Mucosa of descending colon (tissue), 3 donors: ENCODE measurements around the gene VASN. TPM values are rescaled to one million over a fixed set of nuclear protein-coding genes. Genes with fewer than 3 reads are reported as not detected.
"Not testable (repeated sequence)": the region's sequence is repeated elsewhere in the genome, so short reads cannot be mapped to it uniquely, and the experiment has no call there.

Source experiments
- ATAC-seq: fragments of 200-7000 bp; cut with Tn5 transposase; one replicate; pipeline ENCODE4 v1.9.1; 2020; ENCODE audit warnings: mild to moderate bottlenecking, moderate library complexity
- DNase-seq, 3 donors: peaks; one replicate each; pipeline ENCODE4 v3.0.0-alpha.2; 2020
- H3K36me3 ChIP-seq: fragments of 200-600 bp; one replicate; pipeline ENCODE4 v1.8.0; 2021; ENCODE audit warnings: low read depth, mild to moderate bottlenecking
- H3K4me1 ChIP-seq: fragments of 200-600 bp; one replicate; pipeline ENCODE4 v1.8.0; 2021; ENCODE audit warnings: low read depth, mild to moderate bottlenecking
- H3K4me3 ChIP-seq: fragments of 200-600 bp; one replicate; pipeline ENCODE4 v1.8.0; 2021; ENCODE audit warnings: mild to moderate bottlenecking
- H3K9me3 ChIP-seq: fragments of 200-600 bp; one replicate; pipeline ENCODE4 v1.8.0; 2021; ENCODE audit warnings: mild to moderate bottlenecking
- CTCF ChIP-seq: fragments of 200-600 bp; IDR thresholded peaks from one replicate; pipeline ENCODE4 v1.8.0; 2022; ENCODE audit warnings: antibody characterized with exemption, mild to moderate bottlenecking
- intact Hi-C, 2 donors: fragments of 100-400 bp; cut with DNase I in 1 of 2; cut with micrococcal nuclease in 1 of 2; formaldehyde crosslinking; loops; one replicate each; pipeline versions ENCODE4 v1.11.0 to v1.11.1; 2022; cut with DNase I, micrococcal nuclease
- total RNA-seq, 3 donors: library from RNA; stranded (reverse); fragmentation: NEBNext Ultra II Directional in 2 of 3; extraction: Animal tissue kit (Norgen Biotek cat#: 25700) in 2 of 3; gene quantifications; one replicate each; pipeline versions ENCODE4 v1.2.1 to v1.2.4, GENCODE V29; 2021 to 2023
- donor health status: DM: no; HTN: no; CAD: no; lungs with moderate emphysema.
- donor health status: DM: no; HTN: no; CAD: no.
- donor health status: DM: no; HTN: yes; CAD: no.

Gene VASN
- total RNA-seq, 3 donors from 2014 or later = 0.93 to 8.4 (median 5.1) TPM

DNA sequence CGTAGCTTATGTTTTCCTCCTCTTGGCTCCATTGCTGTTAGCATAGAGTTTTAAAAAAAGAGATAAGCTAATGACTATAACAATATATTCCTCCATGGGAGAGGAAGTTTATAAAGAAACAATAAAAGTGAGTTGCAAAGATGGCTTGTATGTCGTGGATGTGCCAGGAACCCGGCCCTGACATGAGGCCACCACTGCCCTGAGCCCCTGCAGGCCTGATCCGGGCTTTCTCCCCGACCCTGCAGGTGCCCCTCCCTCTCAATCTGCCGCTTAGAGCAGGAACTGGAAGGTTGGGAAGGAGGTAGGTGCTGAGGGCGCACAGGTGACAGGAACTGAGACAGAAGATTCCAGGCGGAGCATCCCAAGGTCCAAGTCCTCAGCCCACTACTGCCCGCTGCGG lies 32.2 kb upstream of the VASN start:
- peaks cover 3% of the 10 kb centered on the region for H3K4me1 ChIP-seq
- H3K9me3 ChIP-seq = no peaks in the 10 kb centered on the region
- ATAC-seq (no peak), DNase-seq (no peak)
- no peak for TF ChIP-seq CTCF
- H3K36me3 ChIP-seq = no peaks in the 10 kb centered on the region
- no peak overlapping the region for H3K4me3 ChIP-seq
- intact Hi-C loops = loop anchor here in 1 of 2 donors (10.0 kb wide), 1 partner anchor 55 kb away; no protein-coding TSS in a partner anchor

DNA sequence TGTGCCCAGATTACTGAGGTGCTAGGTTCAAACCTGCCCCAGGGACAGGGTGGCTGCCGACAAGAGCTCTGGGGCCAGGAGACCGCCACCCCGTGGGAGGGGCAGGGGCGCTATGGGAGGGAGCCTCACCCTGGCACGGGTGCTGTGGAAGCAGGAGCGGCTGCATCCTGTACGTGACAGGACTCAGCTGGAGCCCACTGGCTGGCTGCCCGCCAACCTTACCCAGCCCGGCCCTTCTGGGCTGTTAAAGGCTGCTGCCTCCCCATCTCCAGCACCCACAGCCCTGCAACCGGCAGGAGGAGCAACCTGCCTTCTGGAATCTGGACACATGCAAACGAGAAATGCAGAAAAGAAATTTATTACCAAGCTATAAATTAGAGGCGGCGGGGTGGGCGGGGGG lies 31.7 kb upstream of the VASN start:
- H3K36me3 ChIP-seq = no peaks in the 10 kb centered on the region

GRCh38 chr16:4340443-4340842 lies 31.2 kb upstream of the VASN start:
- TF ChIP-seq CTCF = no peak
- ATAC-seq = no peak
- no peaks in the 10 kb centered on the region for H3K9me3 ChIP-seq
- H3K36me3 ChIP-seq = no peaks in the 10 kb centered on the region
- intact Hi-C loops = no loop called here
- H3K4me3 ChIP-seq = no peak overlapping the region
- H3K4me1 ChIP-seq = peaks cover 3% of the 10 kb centered on the region
- no peak for DNase-seq

More for the DNA sequence above, 31.7 kb upstream of the VASN start:
- DNase-seq (no peak), ATAC-seq (no peak)
- TF ChIP-seq CTCF = no peak
- H3K9me3 ChIP-seq = no peaks in the 10 kb centered on the region
- intact Hi-C loops = loop anchor here in 1 of 2 donors (10.0 kb wide), 1 partner anchor 55 kb away; no protein-coding TSS in a partner anchor
- H3K4me3 ChIP-seq = no peak overlapping the region
- peaks cover 3% of the 10 kb centered on the region for H3K4me1 ChIP-seq

GRCh38 chr16:4341250-4341649 lies 30.4 kb upstream of the VASN start:
- H3K36me3 ChIP-seq = no peaks in the 10 kb centered on the region
- TF ChIP-seq CTCF = no peak
- no peak for ATAC-seq
- DNase-seq = no peak
- H3K9me3 ChIP-seq = no peaks in the 10 kb centered on the region
- peaks cover 4% of the 10 kb centered on the region for H3K4me1 ChIP-seq
- intact Hi-C loops = no loop called here
- no peak overlapping the region for H3K4me3 ChIP-seq

GRCh38 chr16:4342866-4343744 lies 28.5 kb upstream of the VASN start:
- TF ChIP-seq CTCF = no peak
- Histone ChIP-seq H3K4me3 (no peak overlapping the region), H3K36me3 (no peaks in the 10 kb centered on the region), H3K9me3 (no peaks in the 10 kb centered on the region), H3K4me1 (peaks cover 7% of the 10 kb centered on the region)
- DNase-seq = no peak
- intact Hi-C loops = no loop called here
- no peak for ATAC-seq

- H3K4me1 ChIP-seq, DNase-seq, intact Hi-C loops, ATAC-seq, H3K9me3 ChIP-seq, H3K36me3 ChIP-seq, H3K4me3 ChIP-seq: not testable (repeated sequence)
Observed at GRCh38 chr16:4344300-4344982, 27.2 kb upstream of the VASN start.
